ENCODE results near the gene EXOSC3. TPM values are rescaled to one million over a fixed set of nuclear protein-coding genes. Genes with fewer than 3 reads are reported as not detected.
"Not testable (repeated sequence)": the region's sequence is repeated elsewhere in the genome, so short reads cannot be mapped to it uniquely, and the experiment has no call there.

The EXOSC3 gene
- total and polyA plus RNA-seq, 7 donors = 12.9 to 48.9 (median 18.3) TPM

DNA sequence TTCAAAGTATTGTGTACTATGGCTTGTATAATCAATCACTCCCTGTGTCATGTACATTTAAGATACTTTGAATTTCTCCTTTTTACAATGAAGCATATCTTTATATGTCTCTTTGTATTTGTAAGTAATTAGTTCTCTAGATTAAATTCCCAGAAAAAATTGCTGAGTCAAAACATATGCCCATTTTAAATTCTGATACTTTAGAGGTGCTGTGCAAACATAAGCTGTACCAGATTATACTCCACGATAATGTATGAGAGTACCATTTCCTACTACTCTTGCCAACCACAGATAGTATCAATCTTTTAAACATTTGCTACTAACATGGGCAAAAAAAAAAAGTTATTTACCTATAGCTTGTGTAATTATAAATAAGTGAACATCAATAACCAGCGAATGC lies 34.0 kb upstream of the EXOSC3 start:
- Histone ChIP-seq H3K4me3 (no peak overlapping the region), H3K27me3 (ENCODE audit: insufficient read depth in 3 of 3, low read length in 2 of 3) (no peaks in the 10 kb centered on the region), H3K27ac (no peak overlapping the region), H3K4me1 (no peaks in the 10 kb centered on the region), H3K9me3 (no peaks in the 10 kb centered on the region), H3K36me3 (ENCODE audit: insufficient read depth in 1 of 2, low read depth in 1 of 2) (peaks cover 0 to 38% of the 10 kb centered on the region in 2 donors)
- intact Hi-C loops (cut with DNase I) = no loop called here
- 90 to 96% (median 91%) methylated on average over 2 of the region's 2 CpGs for WGBS, 3 donors
- TF ChIP-seq, protein P1, sequence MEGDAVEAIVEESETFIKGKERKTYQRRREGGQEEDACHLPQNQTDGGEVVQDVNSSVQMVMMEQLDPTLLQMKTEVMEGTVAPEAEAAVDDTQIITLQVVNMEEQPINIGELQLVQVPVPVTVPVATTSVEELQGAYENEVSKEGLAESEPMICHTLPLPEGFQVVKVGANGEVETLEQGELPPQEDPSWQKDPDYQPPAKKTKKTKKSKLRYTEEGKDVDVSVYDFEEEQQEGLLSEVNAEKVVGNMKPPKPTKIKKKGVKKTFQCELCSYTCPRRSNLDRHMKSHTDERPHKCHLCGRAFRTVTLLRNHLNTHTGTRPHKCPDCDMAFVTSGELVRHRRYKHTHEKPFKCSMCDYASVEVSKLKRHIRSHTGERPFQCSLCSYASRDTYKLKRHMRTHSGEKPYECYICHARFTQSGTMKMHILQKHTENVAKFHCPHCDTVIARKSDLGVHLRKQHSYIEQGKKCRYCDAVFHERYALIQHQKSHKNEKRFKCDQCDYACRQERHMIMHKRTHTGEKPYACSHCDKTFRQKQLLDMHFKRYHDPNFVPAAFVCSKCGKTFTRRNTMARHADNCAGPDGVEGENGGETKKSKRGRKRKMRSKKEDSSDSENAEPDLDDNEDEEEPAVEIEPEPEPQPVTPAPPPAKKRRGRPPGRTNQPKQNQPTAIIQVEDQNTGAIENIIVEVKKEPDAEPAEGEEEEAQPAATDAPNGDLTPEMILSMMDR (IDR thresholded peaks at IDR 0.05) = no peak
- no peak for DNase-seq
- ATAC-seq = no peak

DNA sequence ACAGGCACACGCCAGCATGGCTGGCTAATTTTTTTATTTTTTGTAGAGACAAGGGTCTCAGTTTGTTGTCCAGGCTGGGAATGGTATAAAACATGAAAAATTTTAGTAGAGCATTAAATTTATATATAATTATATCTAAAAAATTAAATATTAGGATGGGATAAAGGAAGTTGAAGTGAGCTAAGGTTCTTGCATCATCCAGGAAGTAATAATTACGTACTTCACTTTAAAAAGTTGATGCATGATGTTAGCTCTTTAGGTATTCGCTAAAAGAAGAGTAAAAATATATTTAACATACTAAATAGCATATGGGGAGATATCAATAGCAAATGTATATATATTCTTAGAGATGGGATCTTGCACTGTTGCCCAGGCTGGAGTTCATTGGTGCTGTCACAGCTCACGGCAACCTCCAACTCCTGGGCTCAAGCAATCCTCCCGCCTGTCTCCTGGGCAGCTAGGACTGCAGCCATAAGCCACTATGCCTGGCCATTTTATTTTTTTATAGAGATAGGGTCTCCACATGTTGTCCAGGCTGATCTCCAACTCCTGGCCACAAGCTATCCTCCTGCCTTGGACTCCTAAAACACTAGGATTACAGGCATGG lies 28.0 kb upstream of the EXOSC3 start:
- no peak for ATAC-seq
- TF ChIP-seq, protein P1 (IDR thresholded peaks at IDR 0.05) = no peak

DNA sequence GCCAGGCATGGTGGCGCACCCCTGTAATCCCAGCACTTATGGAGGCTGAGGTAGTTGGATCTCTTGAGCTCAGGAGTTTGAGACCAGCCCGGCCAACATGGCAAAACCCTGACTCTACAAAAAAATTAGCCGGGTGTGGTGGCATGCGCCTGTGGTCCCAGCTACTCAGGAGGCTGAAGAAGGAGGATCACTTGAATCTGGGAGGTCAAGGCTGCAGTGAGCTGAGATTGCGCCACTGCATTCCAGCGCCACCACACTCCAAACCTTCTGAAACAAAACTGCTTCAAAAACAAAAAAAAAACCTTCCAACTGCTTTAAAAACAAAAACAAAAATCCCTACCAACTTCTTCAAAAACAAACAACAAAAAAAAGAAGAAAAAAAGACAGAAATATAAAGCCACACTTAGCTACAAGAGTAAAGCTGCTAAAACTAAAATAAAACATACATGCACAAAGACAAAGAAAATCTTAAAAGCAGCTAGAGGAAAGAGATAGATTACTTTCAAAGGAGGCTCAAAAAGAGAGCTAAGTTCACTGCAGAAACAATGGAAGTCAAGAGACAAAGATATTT lies 27.1 kb upstream of the EXOSC3 start:
- no peaks in the 10 kb centered on the region for H3K27me3 ChIP-seq (ENCODE audit: insufficient read depth in 3 of 3, low read length in 2 of 3)
- no peak overlapping the region for H3K27ac ChIP-seq
- H3K36me3 ChIP-seq (ENCODE audit: insufficient read depth in 1 of 2, low read depth in 1 of 2) = peaks cover 0 to 10% of the 10 kb centered on the region in 2 donors
- ATAC-seq (no peak), DNase-seq (no peak)
- H3K9me3 ChIP-seq = no peaks in the 10 kb centered on the region
- TF ChIP-seq, protein P1 (IDR thresholded peaks at IDR 0.05) = no peak
- no peaks in the 10 kb centered on the region for H3K4me1 ChIP-seq
- intact Hi-C loops (cut with DNase I) = loop anchor here in 1 of 2 donors (5.0 kb wide), 1 partner anchor 55 kb away; no protein-coding TSS in a partner anchor
- H3K4me3 ChIP-seq = no peak overlapping the region
- WGBS, 3 donors = 96 to 98% (median 97%) methylated on average over 6 of the region's 6 CpGs

More for the DNA sequence above, 28.0 kb upstream of the EXOSC3 start:
- 93 to 95% (median 94%) methylated on average over 5 of the region's 5 CpGs for WGBS, 3 donors
- Histone ChIP-seq H3K27ac (no peak overlapping the region), H3K9me3 (no peaks in the 10 kb centered on the region), H3K27me3 (ENCODE audit: insufficient read depth in 3 of 3, low read length in 2 of 3) (no peaks in the 10 kb centered on the region), H3K4me1 (no peaks in the 10 kb centered on the region), H3K4me3 (no peak overlapping the region), H3K36me3 (ENCODE audit: insufficient read depth in 1 of 2, low read depth in 1 of 2) (peaks cover 0 to 7% of the 10 kb centered on the region in 2 donors)
- intact Hi-C loops (cut with DNase I) = loop anchor here in 1 of 2 donors (5.0 kb wide), 1 partner anchor 54 kb away; no protein-coding TSS in a partner anchor
- DNase-seq = no peak

DNA sequence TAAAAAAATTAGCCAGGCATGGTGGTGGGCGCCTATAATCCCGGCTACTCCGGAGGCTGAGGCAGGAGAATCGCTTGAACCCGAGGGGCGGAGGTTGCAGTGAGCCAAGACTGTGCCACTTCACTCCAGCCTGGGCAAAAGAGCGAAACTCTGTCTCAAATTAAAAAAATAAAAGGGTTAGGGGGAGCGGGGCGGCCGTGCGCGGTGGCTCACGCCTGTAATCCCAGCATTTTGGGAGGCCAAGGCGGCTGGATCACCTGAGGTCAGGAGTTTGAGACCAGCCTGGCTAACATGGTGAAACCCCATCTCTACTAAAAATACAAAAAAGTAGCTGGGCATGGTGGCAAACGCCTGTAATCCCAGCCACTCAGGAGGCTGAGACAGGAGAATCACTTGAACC lies 24.8 kb upstream of the EXOSC3 start:
- intact Hi-C loops (cut with DNase I) = loop anchor here in 1 of 2 donors (5.0 kb wide), 1 partner anchor 58 kb away; no protein-coding TSS in a partner anchor

DNA sequence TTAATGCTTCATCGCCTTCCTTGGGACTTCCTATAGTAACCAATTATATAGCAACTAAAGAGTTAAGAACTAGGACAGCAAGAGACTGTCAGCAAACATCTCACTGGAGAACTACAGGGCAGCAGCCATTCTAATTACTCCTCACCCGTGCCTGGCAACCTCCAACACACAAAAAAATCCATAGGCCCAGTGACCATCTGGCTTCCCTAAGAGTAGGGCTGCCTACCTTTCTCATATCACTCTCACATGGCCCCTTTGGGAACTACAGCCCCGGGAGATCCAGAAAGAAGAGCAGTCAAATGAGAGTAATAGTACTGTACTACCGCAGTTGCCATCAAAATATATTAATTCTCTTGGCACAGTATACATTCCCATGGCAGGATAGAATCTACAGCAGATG lies 21.4 kb upstream of the EXOSC3 start:
- Histone ChIP-seq H3K36me3 (ENCODE audit: insufficient read depth in 1 of 2, low read depth in 1 of 2) (peaks cover 0 to 10% of the 10 kb centered on the region in 2 donors), H3K4me1 (peaks cover 21% of the 10 kb centered on the region), H3K27me3 (ENCODE audit: insufficient read depth in 3 of 3, low read length in 2 of 3) (no peaks in the 10 kb centered on the region), H3K4me3 (no peak overlapping the region), H3K9me3 (no peaks in the 10 kb centered on the region), H3K27ac (no peak overlapping the region)
- WGBS, 3 donors = 59 to 68% (median 65%) methylated on average over 4 of the region's 4 CpGs
- DNase-seq (no peak), ATAC-seq (no peak)
- intact Hi-C loops (cut with DNase I) = no loop called here
- TF ChIP-seq, protein P1 (IDR thresholded peaks at IDR 0.05) = no peak

More for the DNA sequence above, 24.8 kb upstream of the EXOSC3 start:
- peaks cover 0 to 10% of the 10 kb centered on the region in 2 donors for H3K36me3 ChIP-seq (ENCODE audit: insufficient read depth in 1 of 2, low read depth in 1 of 2)
- not testable (repeated sequence) for H3K27me3 ChIP-seq (ENCODE audit: insufficient read depth in 3 of 3, low read length in 2 of 3); H3K4me3 ChIP-seq; DNase-seq; H3K9me3 ChIP-seq; H3K27ac ChIP-seq; ATAC-seq; H3K4me1 ChIP-seq
- WGBS, 3 donors = 98 to 99% (median 98%) methylated on average over 15 of the region's 15 CpGs
